Sigmoid colon (tissue), 4 donors: ENCODE data around the gene GGT6.

Source experiments
- EP300 ChIP-seq, 4 donors: sonication (generic); formaldehyde crosslinking; IDR thresholded peaks; one replicate each; pipeline ENCODE4 v1.6.1; 2017; ENCODE audit warnings: antibody characterized with exemption in 4 of 4
- POLR2AphosphoS5 ChIP-seq, 4 donors: sonication (generic); formaldehyde crosslinking; IDR thresholded peaks; one replicate each; pipeline ENCODE4 v1.6.1; 2017; ENCODE audit warnings: antibody characterized with exemption in 4 of 4

DNA sequence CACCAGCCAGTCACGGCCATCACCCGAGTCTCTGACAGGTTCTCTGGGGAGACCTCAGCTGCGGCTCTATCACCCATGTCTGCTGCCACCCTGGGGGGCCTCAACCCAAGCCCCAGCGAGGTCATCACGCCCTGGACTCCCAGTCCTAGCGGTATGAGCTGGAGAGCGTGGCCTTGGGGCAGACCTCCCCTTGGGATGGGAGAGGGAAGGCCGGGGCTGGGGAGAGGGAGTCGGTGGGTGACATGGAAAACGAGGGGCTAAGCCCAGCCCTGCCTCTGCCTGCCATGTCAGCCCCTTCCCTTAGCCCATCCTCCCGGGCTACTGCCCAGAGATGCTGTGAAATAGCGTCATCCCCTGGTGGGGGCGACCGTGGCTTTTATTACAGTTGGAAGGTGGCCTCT is 32.6 kb upstream of the GGT6 start:
- no peak for TF ChIP-seq EP300 (IDR thresholded peaks at IDR 0.05)
- no peak for TF ChIP-seq POLR2AphosphoS5 (IDR thresholded peaks at IDR 0.05)
